ENCODE results near the gene ABCC2. TPM values are rescaled to one million over a fixed set of nuclear protein-coding genes. Genes with fewer than 3 reads are reported as not detected.

ABCC2 gene
- total and polyA plus RNA-seq, 2 donors (not counting 1 experiment from before 2014, with no cell fraction given), result 0.17 to 0.66 TPM

DNA sequence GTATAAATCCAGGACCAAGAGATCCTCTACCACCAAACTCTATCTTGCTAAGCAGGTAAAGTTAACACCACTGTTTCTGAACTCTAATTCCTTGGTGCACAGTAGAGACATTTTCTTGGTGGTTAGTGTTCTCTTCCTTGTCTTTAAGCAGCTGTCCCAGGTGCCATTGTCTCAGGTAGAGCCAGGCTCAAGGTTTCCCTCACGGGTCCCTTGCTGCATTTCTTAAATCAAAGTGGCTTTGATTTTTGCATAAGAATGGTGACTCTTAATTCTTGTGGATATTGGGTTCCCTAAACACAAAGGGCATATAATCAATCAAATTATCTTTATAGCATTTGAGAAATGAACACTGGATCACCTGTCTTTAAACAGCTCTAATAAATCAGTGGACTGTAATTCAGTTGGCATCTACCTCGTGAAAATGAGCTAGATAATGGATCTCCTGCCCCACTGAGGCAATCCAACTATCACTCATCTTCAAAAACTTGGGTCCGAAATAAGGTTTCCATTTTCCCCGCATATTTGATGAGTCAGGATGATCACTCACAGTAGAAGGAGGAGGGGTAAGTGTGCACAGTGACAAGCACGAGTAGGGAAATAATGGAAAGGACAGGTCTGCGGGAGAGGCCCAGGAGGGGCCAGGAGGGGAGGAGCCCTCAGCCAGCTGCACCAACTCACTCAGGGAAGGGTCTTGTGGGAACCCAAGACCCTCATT, 2.4 kb downstream of the ABCC2 start:
- no peaks in the 10 kb centered on the region for H3K27me3 ChIP-seq (ENCODE audit: control insufficient read depth, insufficient read depth, low read length)
- H2AFZ ChIP-seq (ENCODE audit: low read length), result no peak overlapping the region
- DNase-seq (ENCODE audit: low read depth in 2 of 2), result peak in 1 of 2 donors; percentile 55

DNA sequence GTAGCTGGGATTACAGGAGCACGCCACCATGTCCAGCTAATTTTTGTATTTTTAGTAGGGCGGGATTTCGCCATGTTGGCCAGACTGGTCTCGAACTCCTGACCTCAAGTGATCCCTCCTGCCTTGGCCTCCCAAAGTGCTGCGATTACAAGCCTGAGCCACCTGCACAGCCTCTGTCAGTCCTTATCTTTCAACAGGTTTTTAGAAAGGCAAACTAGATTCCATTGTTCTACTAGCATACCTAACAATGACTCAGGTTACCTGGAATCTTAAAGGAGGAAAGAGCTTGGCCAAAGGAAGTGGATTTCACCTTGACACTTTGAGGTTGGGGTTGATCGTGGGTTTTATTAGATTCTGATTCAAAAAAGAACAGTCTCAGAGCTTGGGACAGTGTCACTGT, 3.2 kb downstream of the ABCC2 start:
- H3K36me3 ChIP-seq (ENCODE audit: control insufficient read depth, insufficient read depth, low read length), result no peaks in the 10 kb centered on the region
- H3K4me1 ChIP-seq (ENCODE audit: control insufficient read depth, extremely low read depth, insufficient read depth, low read length), result peaks cover 16% of the 10 kb centered on the region
- TF ChIP-seq, protein P1, sequence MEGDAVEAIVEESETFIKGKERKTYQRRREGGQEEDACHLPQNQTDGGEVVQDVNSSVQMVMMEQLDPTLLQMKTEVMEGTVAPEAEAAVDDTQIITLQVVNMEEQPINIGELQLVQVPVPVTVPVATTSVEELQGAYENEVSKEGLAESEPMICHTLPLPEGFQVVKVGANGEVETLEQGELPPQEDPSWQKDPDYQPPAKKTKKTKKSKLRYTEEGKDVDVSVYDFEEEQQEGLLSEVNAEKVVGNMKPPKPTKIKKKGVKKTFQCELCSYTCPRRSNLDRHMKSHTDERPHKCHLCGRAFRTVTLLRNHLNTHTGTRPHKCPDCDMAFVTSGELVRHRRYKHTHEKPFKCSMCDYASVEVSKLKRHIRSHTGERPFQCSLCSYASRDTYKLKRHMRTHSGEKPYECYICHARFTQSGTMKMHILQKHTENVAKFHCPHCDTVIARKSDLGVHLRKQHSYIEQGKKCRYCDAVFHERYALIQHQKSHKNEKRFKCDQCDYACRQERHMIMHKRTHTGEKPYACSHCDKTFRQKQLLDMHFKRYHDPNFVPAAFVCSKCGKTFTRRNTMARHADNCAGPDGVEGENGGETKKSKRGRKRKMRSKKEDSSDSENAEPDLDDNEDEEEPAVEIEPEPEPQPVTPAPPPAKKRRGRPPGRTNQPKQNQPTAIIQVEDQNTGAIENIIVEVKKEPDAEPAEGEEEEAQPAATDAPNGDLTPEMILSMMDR (conservative IDR thresholded peaks at IDR 0.05 in 1 of 2, IDR thresholded peaks at IDR 0.05 in 1 of 2; ENCODE audit: low read depth in 1 of 2, low read length in 2 of 2), result no peak
- no peak for TF ChIP-seq EZH2 (IDR thresholded peaks at IDR 0.05; ENCODE audit: low read length, missing control alignments)
- no peaks in the 10 kb centered on the region for H3K27me3 ChIP-seq (ENCODE audit: control insufficient read depth, insufficient read depth, low read length)
- no peak overlapping the region for H2AFZ ChIP-seq (ENCODE audit: low read length)
- H3K4me3 ChIP-seq (replicated peaks in 1 of 4; ENCODE audit: control extremely low read depth in 1 of 4, insufficient read depth in 1 of 4, low read depth in 3 of 4, low read length in 4 of 4), result no peak overlapping the region
- no peak overlapping the region for H3K4me2 ChIP-seq (ENCODE audit: extremely low read depth, insufficient read depth, low read length)
- no peaks in the 10 kb centered on the region for H4K20me1 ChIP-seq (ENCODE audit: control insufficient read depth, extremely low read depth, insufficient read depth, low read length)
- no peaks in the 10 kb centered on the region for H3K79me2 ChIP-seq (ENCODE audit: control insufficient read depth, insufficient read depth, low read length)
- no peaks in the 10 kb centered on the region for H3K9me3 ChIP-seq (ENCODE audit: control insufficient read depth, insufficient read depth, low read depth, low read length)
- DNase-seq (ENCODE audit: low read depth in 2 of 2), result no peak
- H3K27ac ChIP-seq (ENCODE audit: insufficient read depth, low read length), result no peak overlapping the region
- H3K9ac ChIP-seq (ENCODE audit: insufficient read depth, low read length), result no peak overlapping the region

More for the DNA sequence above, 2.4 kb downstream of the ABCC2 start:
- TF ChIP-seq EZH2 (IDR thresholded peaks at IDR 0.05; ENCODE audit: low read length, missing control alignments), result no peak
- TF ChIP-seq, protein P1 (conservative IDR thresholded peaks at IDR 0.05 in 1 of 2, IDR thresholded peaks at IDR 0.05 in 1 of 2; ENCODE audit: low read depth in 1 of 2, low read length in 2 of 2), result no peak
- Histone ChIP-seq H3K4me1 (ENCODE audit: control insufficient read depth, extremely low read depth, insufficient read depth, low read length) (peaks cover 16% of the 10 kb centered on the region), H3K79me2 (ENCODE audit: control insufficient read depth, insufficient read depth, low read length) (no peaks in the 10 kb centered on the region), H3K4me3 (replicated peaks in 1 of 4; ENCODE audit: control extremely low read depth in 1 of 4, insufficient read depth in 1 of 4, low read depth in 3 of 4, low read length in 4 of 4) (no peak overlapping the region), H3K9me3 (ENCODE audit: control insufficient read depth, insufficient read depth, low read depth, low read length) (no peaks in the 10 kb centered on the region), H3K9ac (ENCODE audit: insufficient read depth, low read length) (no peak overlapping the region), H3K36me3 (ENCODE audit: control insufficient read depth, insufficient read depth, low read length) (no peaks in the 10 kb centered on the region), H4K20me1 (ENCODE audit: control insufficient read depth, extremely low read depth, insufficient read depth, low read length) (no peaks in the 10 kb centered on the region), H3K4me2 (ENCODE audit: extremely low read depth, insufficient read depth, low read length) (no peak overlapping the region), H3K27ac (ENCODE audit: insufficient read depth, low read length) (peak overlapping the region; percentile 58)

DNA sequence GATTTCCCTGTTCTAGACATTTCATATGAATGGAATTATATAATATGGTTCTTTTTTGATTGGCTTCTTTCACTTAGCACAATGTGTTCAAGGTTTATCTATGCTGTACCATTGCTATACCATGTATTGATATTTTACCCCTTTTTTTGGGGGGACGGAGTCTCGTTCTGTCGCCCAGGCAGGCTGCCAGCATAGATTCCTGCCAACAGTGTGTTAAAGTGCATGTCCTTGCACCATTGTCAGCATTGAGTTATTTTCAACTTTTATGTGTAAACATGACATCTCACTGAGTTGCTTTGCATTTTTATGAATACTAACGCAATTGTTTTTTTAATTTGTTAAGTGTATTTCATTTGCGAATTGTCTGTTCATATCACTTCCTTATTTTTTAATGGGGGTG, 4.9 kb downstream of the ABCC2 start:
- no peak for DNase-seq (ENCODE audit: low read depth in 2 of 2)
- Histone ChIP-seq H3K4me1 (ENCODE audit: control insufficient read depth, extremely low read depth, insufficient read depth, low read length) (peaks cover 16% of the 10 kb centered on the region), H3K27ac (ENCODE audit: insufficient read depth, low read length) (no peak overlapping the region), H3K9ac (ENCODE audit: insufficient read depth, low read length) (no peak overlapping the region), H3K79me2 (ENCODE audit: control insufficient read depth, insufficient read depth, low read length) (no peaks in the 10 kb centered on the region), H2AFZ (ENCODE audit: low read length) (no peak overlapping the region), H3K27me3 (ENCODE audit: control insufficient read depth, insufficient read depth, low read length) (no peaks in the 10 kb centered on the region), H3K4me3 (replicated peaks in 1 of 4; ENCODE audit: control extremely low read depth in 1 of 4, insufficient read depth in 1 of 4, low read depth in 3 of 4, low read length in 4 of 4) (no peak overlapping the region), H3K9me3 (ENCODE audit: control insufficient read depth, insufficient read depth, low read depth, low read length) (no peaks in the 10 kb centered on the region), H4K20me1 (ENCODE audit: control insufficient read depth, extremely low read depth, insufficient read depth, low read length) (no peaks in the 10 kb centered on the region), H3K4me2 (ENCODE audit: extremely low read depth, insufficient read depth, low read length) (no peak overlapping the region), H3K36me3 (ENCODE audit: control insufficient read depth, insufficient read depth, low read length) (no peaks in the 10 kb centered on the region)
- TF ChIP-seq, protein P1 (conservative IDR thresholded peaks at IDR 0.05 in 1 of 2, IDR thresholded peaks at IDR 0.05 in 1 of 2; ENCODE audit: low read depth in 1 of 2, low read length in 2 of 2), result no peak
- no peak for TF ChIP-seq EZH2 (IDR thresholded peaks at IDR 0.05; ENCODE audit: low read length, missing control alignments)
